ENCODE results near the gene FOXG1. TPM values are rescaled to one million over a fixed set of nuclear protein-coding genes. Genes with fewer than 3 reads are reported as not detected.

The FOXG1 gene
- total RNA-seq, 1 experiment from 2014 or later = not detected

DNA sequence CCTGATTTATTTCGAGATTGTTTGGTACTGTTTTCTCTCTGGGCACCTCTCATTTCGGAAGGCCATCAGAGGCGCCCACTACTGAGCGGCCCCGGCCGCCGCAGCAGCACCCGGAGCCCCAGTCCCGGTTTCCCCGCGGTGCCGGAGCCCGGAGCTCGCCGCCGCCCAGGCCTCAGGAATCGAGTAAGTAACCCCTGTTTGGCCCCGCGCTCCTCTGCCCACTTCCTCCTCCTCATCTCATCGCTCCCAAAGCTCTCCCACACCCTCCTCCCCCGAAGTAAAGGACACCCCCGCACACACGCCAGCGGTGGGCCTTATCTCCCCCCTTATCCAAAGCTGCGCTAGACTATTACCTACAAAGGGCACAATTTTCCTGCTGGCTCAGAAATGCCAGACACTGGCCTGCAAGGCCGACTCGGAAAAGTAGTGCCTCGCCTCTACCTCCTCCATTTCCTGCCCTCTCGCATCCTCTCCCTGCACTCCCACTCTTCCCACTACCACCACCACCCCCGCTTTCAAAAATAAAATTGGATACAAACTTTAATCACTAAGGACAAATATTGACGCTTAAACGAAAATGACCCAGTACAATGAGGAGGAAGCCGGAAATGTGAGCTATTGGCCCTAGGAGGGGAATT lies 637 bp upstream of the FOXG1 start:
- TF ChIP-seq, protein P1, sequence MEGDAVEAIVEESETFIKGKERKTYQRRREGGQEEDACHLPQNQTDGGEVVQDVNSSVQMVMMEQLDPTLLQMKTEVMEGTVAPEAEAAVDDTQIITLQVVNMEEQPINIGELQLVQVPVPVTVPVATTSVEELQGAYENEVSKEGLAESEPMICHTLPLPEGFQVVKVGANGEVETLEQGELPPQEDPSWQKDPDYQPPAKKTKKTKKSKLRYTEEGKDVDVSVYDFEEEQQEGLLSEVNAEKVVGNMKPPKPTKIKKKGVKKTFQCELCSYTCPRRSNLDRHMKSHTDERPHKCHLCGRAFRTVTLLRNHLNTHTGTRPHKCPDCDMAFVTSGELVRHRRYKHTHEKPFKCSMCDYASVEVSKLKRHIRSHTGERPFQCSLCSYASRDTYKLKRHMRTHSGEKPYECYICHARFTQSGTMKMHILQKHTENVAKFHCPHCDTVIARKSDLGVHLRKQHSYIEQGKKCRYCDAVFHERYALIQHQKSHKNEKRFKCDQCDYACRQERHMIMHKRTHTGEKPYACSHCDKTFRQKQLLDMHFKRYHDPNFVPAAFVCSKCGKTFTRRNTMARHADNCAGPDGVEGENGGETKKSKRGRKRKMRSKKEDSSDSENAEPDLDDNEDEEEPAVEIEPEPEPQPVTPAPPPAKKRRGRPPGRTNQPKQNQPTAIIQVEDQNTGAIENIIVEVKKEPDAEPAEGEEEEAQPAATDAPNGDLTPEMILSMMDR (IDR thresholded peaks at IDR 0.05; ENCODE audit: unreplicated experiment) = no peak

DNA sequence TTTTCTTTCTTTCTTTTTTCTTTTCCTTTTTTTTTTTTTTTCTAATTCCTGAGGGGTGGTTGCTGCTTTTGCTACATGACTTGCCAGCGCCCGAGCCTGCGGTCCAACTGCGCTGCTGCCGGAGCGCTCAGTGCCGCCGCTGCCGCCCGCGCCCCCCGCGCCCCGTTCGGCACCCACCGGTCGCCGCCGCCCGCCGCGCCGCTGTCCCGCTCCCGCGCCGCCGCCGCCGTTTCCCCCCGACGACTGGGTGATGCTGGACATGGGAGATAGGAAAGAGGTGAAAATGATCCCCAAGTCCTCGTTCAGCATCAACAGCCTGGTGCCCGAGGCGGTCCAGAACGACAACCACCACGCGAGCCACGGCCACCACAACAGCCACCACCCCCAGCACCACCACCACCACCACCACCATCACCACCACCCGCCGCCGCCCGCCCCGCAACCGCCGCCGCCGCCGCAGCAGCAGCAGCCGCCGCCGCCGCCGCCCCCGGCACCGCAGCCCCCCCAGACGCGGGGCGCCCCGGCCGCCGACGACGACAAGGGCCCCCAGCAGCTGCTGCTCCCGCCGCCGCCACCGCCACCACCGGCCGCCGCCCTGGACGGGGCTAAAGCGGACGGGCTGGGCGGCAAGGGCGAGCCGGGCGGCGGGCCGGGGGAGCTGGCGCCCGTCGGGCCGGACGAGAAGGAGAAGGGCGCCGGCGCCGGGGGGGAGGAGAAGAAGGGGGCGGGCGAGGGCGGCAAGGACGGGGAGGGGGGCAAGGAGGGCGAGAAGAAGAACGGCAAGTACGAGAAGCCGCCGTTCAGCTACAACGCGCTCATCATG lies 654 bp downstream of the FOXG1 start:
- Mint-ChIP-seq H3K27me3 (ENCODE audit: unreplicated experiment) (no peaks in the 10 kb centered on the region), H3K9me3 (ENCODE audit: low read depth, unreplicated experiment) (no peaks in the 10 kb centered on the region), H3K27ac (ENCODE audit: unreplicated experiment) (no peak overlapping the region), H3K36me3 (ENCODE audit: insufficient read depth, unreplicated experiment) (peaks cover 7% of the 10 kb centered on the region), H3K4me1 (ENCODE audit: low read depth, unreplicated experiment) (no peaks in the 10 kb centered on the region), H3K4me3 (ENCODE audit: low read depth, unreplicated experiment) (no peak overlapping the region)
- no peak for DNase-seq
- intact Hi-C loops (cut with micrococcal nuclease; ENCODE audit: unreplicated experiment) = no loop called here
- CTCF ChIA-PET = no interaction called here
- no TSS peak for BruUV-seq (replicated peaks)
- TF ChIP-seq, protein P1 (IDR thresholded peaks at IDR 0.05; ENCODE audit: unreplicated experiment) = no peak

More for the DNA sequence above, 637 bp upstream of the FOXG1 start:
- CTCF ChIA-PET = interaction anchor here (0.6 kb wide), 1 partner anchor 34 kb away, joined by 3 read pairs; no protein-coding TSS in a partner anchor
- intact Hi-C loops (cut with micrococcal nuclease; ENCODE audit: unreplicated experiment) = no loop called here
- Mint-ChIP-seq H3K36me3 (ENCODE audit: insufficient read depth, unreplicated experiment) (peaks cover 7% of the 10 kb centered on the region), H3K9me3 (ENCODE audit: low read depth, unreplicated experiment) (no peaks in the 10 kb centered on the region), H3K4me3 (ENCODE audit: low read depth, unreplicated experiment) (no peak overlapping the region), H3K4me1 (ENCODE audit: low read depth, unreplicated experiment) (no peaks in the 10 kb centered on the region), H3K27ac (ENCODE audit: unreplicated experiment) (no peak overlapping the region), H3K27me3 (ENCODE audit: unreplicated experiment) (peaks cover 9% of the 10 kb centered on the region)
- DNase-seq = no peak
- no TSS peak for BruUV-seq (replicated peaks)

DNA sequence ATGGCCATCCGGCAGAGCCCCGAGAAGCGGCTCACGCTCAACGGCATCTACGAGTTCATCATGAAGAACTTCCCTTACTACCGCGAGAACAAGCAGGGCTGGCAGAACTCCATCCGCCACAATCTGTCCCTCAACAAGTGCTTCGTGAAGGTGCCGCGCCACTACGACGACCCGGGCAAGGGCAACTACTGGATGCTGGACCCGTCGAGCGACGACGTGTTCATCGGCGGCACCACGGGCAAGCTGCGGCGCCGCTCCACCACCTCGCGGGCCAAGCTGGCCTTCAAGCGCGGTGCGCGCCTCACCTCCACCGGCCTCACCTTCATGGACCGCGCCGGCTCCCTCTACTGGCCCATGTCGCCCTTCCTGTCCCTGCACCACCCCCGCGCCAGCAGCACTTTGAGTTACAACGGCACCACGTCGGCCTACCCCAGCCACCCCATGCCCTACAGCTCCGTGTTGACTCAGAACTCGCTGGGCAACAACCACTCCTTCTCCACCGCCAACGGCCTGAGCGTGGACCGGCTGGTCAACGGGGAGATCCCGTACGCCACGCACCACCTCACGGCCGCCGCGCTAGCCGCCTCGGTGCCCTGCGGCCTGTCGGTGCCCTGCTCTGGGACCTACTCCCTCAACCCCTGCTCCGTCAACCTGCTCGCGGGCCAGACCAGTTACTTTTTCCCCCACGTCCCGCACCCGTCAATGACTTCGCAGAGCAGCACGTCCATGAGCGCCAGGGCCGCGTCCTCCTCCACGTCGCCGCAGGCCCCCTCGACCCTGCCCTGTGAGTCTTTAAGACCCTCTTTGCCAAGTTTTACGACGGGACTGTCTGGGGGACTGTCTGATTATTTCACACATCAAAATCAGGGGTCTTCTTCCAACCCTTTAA lies 1.5 kb downstream of the FOXG1 start:
- H3K9me3 Mint-ChIP-seq (ENCODE audit: low read depth, unreplicated experiment) = no peaks in the 10 kb centered on the region
- peaks cover 10% of the 10 kb centered on the region for H3K36me3 Mint-ChIP-seq (ENCODE audit: insufficient read depth, unreplicated experiment)
- BruUV-seq (replicated peaks) = no TSS peak
- peaks cover 5% of the 10 kb centered on the region for H3K27me3 Mint-ChIP-seq (ENCODE audit: unreplicated experiment)
- no peak for DNase-seq
- TF ChIP-seq, protein P1 (IDR thresholded peaks at IDR 0.05; ENCODE audit: unreplicated experiment) = no peak
- intact Hi-C loops (cut with micrococcal nuclease; ENCODE audit: unreplicated experiment) = no loop called here
- CTCF ChIA-PET = no interaction called here
- no peaks in the 10 kb centered on the region for H3K4me1 Mint-ChIP-seq (ENCODE audit: low read depth, unreplicated experiment)
- H3K27ac Mint-ChIP-seq (ENCODE audit: unreplicated experiment) = no peak overlapping the region
- no peak overlapping the region for H3K4me3 Mint-ChIP-seq (ENCODE audit: low read depth, unreplicated experiment)

DNA sequence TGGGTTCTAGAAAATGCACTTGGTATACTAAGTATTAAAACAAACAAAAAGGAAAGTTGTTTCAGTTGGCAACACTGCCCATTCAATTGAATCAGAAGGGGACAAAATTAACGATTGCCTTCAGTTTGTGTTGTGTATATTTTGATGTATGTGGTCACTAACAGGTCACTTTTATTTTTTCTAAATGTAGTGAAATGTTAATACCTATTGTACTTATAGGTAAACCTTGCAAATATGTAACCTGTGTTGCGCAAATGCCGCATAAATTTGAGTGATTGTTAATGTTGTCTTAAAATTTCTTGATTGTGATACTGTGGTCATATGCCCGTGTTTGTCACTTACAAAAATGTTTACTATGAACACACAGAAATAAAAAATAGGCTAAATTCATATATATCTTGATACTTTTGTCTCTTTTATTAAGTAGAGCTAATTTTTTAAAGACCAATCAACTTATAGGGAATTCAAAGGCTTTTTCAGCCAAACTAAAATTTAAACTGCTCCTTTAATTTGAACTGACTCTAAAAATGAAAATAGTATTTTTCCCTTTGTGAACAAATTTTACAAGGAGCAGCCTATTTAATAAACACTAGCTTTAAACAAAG lies 2.8 kb downstream of the FOXG1 start:
- peaks cover 13% of the 10 kb centered on the region for H3K36me3 Mint-ChIP-seq (ENCODE audit: insufficient read depth, unreplicated experiment)
- H3K27ac Mint-ChIP-seq (ENCODE audit: unreplicated experiment) = no peak overlapping the region
- TF ChIP-seq, protein P1 (IDR thresholded peaks at IDR 0.05; ENCODE audit: unreplicated experiment) = no peak
- peaks cover 3% of the 10 kb centered on the region for H3K9me3 Mint-ChIP-seq (ENCODE audit: low read depth, unreplicated experiment)
- peaks cover 17% of the 10 kb centered on the region for H3K27me3 Mint-ChIP-seq (ENCODE audit: unreplicated experiment)
- intact Hi-C loops (cut with micrococcal nuclease; ENCODE audit: unreplicated experiment) = no loop called here
- BruUV-seq (replicated peaks) = no TSS peak
- no peaks in the 10 kb centered on the region for H3K4me1 Mint-ChIP-seq (ENCODE audit: low read depth, unreplicated experiment)
- no peak for DNase-seq
- no peak overlapping the region for H3K4me3 Mint-ChIP-seq (ENCODE audit: low read depth, unreplicated experiment)
- CTCF ChIA-PET = no interaction called here

Measured in Calu3 (cell line).